GM19455 (cell line): ENCODE data around the gene DCHS2.

Experiments
- ATAC-seq: cut with Tn5 transposase; IDR thresholded peaks from one replicate; pipeline ENCODE4 v1.9.1; 2021; ENCODE audit not compliant: unreplicated experiment

DCHS2 gene, protein sequence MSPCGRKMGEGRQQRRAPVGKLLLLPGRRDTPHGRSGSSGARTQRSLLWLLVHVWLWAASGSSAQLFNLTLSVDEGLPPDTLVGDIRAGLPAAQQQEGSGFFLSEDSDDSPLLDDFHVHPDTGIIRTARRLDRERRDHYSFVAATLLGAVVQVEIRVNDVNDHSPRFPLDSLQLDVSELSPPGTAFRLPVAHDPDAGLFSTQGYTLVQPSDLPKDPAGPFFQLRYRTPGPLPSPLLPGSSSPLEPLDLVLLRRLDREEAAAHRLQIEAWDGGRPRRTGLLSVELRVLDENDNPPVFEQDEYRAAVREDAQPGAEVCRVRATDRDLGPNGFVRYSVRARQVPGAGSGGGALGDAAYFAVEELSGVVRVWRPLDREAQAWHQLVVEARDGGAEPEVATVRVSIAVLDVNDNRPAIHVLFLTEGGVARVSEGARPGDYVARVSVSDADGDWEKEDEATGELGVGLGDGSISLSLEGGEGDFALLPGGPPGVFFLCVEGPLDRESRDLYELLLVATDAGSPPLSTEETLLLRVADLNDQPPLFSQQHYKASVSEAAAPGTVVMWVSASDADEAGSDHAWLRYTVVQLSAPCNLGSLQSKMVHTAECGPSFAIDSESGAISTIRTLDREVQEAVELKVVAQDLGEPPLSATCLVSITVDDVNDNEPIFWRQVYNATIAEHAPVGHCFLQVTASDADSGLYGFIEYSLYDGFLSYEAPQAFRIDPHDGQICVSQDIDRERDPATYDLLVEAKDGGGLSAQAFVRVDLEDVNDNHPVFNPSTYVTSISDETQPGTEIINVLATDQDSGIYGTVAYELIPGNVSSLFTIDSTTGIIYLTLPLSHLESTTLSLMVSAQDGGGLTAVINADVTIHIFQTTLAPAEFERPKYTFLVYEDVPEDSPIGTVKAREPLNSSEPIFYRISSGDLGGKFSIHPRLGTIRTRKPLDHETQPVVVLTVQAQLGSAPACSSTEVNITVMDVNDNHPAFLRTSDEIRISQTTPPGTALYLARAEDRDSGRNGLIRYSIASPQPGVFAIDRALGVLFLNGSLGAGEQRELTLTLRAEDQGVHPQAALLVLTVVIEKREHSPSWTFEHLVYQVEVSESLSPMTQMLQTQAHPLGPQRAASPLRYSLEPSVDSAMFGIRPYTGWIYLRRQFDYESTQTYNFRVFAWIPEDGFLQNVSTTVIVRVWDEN (N-terminal part only)

DNA sequence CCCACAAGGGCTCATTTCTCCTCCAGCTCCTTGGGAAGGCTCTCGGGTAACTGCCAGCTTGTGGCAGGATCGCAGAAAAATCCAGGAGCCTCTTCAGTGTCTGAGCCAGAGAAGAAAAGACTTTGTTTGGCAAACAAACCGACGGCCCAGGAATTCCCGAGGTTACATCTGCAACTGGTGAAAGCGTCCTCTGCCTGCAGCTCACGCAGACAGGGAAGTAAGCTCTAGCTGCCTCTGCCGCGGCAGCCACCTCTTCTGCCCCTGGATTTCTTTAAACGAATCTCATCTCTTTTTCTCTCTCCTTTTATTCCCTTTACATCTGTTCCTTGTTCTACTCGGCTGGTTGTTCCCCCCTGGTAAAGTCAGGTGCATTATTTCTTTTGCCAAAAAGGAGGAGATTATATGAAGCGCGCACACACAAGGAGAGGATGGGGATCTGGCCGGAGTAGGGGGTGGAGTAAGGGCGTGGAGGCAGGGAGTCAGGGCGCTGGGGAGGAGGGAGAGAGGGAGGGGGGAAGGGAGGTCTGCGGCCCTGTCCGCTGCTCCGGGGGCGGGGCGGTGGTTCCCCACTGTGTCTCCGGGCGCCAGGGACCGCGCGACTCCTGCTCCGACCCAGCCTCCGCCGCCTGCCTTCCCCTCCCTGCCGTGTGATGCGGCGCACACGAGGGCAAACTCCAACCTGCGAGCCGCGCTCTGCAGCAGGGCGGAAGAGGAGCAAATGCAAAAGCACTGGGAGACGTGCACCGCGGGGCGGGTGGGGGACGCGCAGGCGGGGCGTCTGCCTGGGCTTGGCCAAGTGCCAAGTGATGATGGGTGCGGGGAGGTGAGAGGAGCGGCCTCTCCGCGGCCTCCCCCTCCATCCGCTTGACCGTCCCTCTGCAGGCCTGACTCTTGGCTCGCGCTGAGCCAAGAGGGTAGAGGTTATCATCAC is at the start of gene DCHS2:
TSS of gene DCHS2 (minus strand) at position 459 of the 931 bp plus-strand sequence. CDS start at position 15, 444 bp downstream.
- ATAC-seq = peak; percentile 49

DNA sequence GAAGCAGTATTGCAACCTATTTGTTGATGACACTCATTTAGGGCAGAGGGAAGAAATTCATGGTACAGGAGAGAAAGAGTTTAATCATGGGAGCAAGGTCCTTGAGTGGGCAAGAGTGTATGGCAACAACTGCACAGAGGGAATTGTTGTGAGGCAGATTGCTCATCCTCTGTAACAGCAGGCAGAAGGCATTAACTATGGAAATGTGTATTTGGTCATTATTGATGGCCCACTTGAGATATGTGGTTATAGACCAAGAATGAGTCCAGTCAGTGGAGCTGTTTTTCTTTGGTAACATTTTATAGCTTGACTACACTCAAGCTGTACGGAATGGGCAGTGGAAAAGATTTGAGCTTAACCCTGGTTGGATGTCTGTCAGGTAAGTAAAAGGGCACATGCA is 42.7 kb upstream of the DCHS2 start:
- no peak for ATAC-seq

DNA sequence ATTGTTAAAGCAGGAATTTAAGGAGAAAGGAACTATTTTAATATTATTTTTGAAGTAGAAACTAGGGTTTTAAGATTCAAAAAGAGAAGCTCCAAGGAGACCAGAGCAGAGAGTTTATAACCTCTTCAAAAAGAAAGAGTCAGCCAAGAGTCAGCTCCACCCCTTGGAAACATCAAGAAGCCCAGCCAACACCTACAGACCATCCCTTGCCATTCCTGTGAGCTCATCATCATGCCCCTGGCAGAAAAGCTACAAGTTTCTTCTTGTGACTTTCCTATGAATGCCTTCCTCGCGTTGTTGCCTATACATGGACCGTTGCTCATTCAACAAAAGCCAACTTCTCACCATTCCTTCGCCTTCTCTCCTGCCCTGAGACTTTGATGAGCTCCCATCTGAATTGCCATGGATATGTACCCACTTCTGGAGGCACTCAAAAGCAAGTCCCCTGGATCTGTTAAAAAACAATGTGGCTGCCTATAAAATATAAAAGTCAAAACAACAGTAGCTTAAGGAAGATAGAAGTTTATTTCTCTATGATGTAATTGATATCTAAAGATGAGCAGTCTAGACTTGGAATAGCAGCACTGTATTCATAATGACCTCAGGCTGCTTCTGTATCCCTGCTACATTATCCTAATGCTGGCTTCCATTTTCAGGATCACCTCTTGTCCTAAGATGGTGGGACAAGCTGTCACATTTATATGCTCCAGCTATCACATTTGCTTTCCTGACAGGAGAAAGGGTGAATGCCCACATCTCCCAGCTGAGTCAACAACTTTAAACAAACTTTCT is 38.3 kb upstream of the DCHS2 start:
- ATAC-seq = no peak

DNA sequence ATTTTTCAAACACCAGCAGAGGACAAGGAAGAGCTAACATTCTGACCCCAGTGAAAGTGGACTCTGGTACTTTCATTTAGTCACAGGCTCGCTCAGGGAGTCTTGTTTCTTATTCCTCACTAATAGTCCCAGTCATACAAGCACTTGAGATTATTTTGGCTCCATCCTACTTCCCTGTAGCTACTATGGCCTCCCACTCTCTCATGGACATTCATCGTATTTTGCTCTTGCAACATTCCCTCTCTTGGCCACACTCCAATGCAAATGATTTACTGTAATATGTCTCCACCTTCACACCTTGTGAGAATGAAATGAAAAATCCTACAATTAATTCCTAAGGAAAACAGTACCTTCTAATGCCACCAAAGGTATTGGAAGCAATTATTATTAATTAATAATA is 37.3 kb upstream of the DCHS2 start:
- ATAC-seq = no peak

DNA sequence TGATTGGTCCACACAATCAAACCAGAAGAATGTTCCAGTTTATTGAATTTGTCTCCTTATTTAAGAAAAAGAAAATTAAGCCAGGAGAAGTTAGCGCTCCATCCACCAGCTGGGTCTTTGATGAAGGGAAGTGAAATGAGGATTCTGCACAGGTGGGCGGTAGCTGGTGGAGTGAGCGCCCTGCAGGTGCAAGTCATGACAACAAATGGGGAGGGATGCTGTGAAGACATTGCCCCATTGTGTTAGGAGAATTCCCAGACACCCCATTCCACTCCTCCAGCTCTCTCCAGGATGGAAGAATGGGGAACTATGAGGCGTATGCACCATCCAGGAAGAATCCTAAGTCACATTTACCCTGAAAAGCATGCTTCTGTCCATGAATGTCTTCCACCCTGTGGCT is 35.7 kb upstream of the DCHS2 start:
- no peak for ATAC-seq

DNA sequence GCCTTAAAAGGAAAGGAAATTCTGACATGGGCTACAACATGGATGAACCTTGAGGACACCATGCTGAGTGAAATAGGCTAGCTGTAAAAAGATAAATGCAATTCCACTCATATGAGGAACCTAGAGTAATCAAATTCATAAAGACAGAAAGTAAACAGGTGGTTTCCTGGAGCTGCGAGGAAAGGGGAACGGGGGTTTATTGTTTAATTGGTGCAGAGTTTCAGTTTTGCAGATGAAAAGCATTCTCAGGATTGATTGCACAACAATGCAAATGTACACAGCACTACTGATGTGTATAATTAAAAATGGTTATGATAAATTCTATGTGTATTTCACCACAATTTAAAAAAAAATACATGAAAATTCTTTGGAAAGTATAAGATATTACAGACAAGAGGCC is 34.6 kb upstream of the DCHS2 start:
- ATAC-seq = no peak

DNA sequence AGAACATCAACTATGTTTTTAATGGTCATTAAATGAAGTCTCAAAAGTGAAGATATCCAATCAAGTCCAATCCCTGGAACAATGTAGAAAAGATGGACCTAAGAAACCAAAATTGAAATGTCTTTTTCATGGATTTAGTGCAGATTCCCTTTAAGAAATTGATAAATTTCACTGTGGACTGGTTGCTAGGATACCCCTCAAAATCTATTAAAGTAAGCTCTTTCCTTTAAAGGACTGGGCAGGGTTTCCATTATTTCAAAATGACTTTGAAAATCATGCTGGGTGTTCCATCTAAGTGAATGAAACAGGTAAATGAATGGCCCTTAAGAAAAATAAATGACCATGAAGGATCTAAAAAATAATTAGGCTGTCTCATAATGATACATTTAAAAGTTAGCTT is 30.0 kb upstream of the DCHS2 start:
- no peak for ATAC-seq

DNA sequence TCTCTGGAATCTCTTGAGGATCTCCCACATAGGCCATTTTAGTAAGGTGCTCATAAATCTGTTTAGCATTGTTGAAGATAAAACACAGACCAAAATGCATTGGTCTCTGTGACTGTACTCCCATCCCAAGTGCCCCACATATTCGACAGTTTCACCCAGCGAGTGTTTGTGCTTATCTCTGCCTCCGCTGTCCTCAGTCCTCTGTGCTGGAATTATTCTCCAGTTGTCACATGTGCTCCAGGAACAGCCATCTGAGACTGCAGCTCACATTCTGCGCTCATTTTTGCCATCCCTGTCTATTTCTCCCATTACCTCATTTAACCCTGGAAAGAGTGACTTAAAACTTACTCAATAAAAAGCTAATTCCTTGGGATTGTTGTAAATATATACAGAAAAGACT is 27.6 kb upstream of the DCHS2 start:
- no peak for ATAC-seq

DNA sequence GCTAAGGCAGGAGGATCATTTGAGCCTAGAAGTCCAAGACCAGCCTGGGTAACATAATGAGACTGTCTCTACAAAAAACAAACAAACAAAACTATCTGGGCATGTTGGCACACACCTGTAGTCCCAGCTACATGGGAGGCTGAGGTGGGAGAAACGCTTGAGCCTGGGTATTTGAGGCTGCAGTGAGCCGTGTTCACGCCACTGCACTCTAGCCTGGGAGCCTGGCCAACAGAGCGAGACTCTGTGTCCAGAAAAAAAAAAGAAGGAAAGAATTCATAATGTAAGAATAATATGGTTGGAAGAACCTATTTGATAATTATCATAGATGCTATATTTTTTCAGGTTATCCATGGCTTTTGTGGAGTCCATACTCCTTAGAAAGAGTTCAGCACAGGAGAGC is 26.0 kb upstream of the DCHS2 start:
- no peak for ATAC-seq

DNA sequence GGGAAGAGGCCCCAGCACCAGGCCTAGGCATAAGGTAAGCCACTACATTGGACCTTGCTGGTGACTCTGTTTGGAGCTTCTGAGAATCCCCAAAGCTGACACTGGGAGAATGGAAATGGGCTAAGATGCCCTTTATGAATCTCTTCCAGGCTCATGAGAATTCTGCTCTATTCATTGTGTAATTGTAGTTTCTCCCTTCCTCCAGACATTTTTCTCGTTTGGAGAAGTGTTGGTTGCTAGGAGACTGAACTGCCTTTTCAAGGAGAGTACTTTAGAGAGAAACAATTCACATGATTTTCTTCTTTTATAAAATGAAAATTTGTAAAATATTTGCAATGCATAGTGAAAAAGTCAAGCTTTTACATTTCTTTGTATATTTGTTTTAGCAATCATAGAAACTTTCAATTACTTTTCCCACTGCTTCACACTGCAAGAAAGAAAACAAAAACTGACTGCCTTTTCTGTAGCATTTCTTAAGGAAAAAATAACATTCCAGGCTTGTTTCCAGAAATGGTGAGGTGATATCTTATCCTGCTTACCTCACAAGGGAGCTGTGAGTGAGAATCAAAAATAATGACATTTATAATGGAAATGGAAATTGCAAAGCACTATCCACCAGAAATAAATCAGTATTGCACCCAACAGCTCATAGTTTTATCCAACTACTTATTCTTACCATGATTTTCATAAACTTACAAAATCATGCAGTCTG is 24.9 kb upstream of the DCHS2 start:
- no peak for ATAC-seq

DNA sequence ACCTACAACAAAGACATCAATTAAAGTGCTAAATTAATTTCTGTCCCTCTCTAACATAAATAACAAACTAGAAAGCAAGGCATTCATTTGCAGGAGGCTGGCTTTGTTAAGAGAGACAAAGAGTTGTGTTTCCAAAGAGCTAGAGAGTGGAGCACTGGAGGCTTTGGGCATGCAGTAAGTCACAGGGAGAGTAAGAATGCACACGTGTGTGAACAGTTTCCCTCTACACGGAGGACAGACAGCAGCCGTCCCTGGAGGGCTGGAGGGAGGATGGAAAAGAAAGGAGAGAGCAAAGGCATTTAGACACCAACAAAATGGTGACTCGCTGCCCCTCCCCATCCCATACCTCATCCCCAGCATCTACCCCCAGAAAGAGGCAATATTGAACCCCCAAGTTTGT is 20.4 kb upstream of the DCHS2 start:
- no peak for ATAC-seq

DNA sequence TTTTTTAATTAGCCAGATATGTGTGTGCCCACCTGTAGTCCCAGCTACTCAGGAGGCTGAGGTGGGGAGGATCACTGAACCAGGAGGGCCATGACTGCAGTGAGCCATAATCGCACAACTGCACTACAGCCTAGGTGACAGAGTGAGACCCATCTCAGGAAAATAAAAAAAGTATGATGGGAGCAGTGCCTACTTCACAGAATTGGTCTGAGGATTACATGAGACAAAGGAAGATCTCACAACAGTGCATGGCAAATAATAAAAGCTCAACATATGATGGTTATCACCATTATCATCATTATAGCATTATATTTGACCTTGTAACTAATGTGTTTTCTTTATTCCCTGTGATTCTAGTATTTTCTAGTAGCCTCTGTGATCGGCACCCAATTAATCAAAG is 19.9 kb upstream of the DCHS2 start:
- no peak for ATAC-seq

DNA sequence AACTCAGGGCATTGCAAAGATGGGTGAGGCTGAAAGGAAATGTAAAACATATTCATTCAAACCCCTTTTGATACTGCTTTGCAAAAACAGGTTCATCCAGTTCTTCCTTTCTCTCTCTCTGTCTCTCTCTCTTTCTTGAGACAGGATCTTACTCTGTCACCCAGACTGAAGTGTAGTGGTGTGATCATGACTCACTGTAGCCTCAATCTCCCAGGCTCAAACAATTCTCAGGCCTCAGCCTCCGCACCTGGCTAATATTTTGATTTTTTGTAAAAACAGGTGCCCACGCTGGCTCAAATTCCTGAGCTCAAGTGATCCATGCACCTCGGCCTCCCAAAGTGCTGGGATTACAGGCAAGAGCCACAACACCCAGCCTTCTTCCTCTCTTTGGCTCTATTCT is 15.6 kb upstream of the DCHS2 start:
- ATAC-seq = no peak

DNA sequence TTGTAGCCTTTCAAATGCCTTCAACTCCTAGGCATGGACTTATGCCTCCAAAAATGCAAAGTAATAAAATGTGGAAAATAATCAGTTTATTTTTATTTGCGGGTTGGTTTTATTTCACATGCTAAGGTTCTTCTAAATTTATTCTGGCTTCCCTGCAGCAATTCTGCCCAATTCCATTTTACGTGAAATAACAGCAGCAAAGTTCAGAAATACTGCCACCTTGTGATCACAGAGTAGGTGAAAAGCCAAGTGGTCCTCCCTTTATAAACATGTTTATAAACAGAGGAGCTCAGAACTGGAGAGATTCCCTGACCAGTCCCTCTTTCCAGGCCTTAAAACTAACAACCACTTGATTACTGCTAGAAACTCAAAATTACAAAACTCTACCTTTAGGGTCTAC is 14.7 kb upstream of the DCHS2 start:
- ATAC-seq = no peak

DNA sequence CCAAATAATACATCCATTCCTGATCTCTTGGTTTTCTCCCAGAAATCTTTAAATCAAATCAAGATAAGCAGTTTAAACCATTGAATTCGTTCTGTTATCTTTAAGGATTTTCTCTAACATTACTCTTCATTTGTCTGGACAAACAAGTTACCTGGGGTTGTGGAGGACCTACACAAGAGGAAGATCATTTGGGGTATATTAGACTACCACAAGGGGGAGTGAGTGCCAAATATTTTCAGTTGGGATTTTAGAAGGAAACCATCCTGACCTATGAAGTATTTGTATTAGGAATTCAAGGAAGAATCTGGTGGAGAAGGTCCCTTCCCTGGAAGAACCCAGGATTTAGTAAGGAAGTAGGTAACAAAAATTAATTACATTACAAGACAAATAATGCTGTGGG is 12.0 kb upstream of the DCHS2 start:
- ATAC-seq = no peak

DNA sequence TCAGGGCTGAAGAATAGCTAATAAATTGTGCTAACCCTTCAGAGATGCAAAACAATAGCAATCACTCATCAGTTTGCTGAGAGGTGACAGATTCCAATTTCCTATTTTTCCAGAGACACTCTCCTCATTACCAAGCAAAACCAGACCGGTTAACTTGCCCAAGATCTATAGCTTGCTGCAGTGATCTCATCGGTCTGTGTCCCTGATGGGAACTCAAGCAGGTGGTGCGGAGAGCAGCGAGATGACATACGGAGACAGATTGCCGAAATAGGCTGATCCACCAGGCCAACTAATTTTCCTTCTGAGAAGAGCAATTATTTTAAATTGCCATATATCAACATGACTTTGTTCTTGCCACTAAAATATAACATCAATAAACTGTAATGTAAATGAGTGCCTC is 10.5 kb upstream of the DCHS2 start:
- ATAC-seq = no peak

DNA sequence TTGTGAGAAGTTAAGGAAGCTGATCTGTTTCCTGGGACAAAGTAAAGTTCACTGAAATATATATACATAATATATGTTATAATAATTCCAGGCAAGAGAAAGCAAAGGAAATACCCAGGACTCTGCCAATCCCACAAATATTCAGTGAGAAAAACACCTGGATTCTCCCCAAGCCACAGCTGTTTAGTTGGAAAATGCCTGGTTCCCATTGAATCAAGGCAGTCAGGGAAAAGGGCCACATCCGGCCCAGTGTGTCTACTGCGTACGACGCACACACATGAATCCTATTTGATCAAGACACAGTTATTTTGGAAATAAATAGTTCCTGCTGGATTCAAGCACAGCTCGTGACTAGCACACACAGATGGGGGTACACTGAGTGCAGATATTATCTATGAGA is 6.3 kb upstream of the DCHS2 start:
- no peak for ATAC-seq

DNA sequence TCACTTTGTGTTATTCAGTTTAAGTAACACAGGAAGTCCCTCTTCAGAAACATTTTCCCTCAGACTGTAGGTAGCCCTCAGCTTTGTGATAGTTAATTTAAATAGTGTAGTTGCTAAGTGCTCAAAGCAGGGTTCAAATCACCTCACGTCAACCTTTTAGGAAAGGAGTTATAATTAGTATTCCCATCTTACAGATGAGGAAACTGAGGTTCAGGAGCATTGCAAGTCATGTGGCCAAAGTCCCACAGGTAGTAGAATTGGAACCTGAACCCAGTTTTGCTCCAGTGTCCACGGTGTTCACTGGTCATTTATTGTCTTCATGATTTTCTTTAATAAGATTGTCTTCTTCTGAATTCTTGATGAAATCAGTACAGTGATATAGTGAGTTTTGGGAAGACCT is 4.3 kb upstream of the DCHS2 start:
- no peak for ATAC-seq

DNA sequence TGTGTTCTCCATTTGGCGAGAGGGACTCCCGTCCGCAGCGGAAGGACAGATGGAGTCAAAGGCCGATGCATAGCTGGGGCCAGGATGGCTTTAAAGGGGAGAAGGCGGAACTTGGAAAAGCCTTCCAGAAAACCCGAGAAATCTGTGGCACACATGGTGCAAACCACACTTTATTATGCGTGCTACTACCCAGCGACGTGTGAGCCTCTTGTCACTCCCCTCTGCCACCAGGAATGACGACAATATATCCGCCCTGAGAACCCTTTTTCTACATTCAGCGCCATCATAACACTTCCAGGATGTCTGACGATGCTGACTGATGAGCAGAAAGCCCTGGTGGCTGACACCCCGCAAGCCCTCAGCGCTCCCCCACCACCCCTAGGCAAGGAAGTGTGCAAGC is 689 bp upstream of the DCHS2 start:
- ATAC-seq = no peak
